ENCODE measurements around the gene PSMB10.

PSMB10 gene

DNA sequence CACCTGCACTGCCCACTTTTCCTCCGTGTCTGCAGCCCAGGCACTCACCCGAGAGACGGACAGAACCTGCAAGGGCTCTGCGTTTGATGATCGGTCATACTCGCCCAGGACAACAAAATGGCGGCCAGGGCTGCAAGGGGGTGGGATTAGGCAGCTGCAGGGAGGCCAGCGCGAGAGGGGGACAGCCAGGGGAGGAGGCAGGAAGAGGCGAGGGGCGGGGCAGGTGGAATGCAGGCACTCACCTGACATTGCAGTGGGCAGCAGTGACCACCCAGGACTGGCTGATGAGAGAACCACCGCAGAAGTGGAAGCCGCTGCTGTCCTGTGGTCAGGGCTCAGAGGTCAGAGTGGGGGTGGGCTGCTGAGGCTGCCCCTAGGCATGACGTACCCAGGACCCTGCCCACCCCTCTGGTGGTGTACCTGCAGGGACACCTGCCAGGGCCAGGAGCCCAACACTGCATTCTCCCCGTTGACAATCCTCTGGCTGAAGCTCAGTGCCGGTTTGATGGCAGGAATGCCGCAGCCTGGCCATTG lies 5.9 kb downstream of the PSMB10 start:
- in situ Hi-C loops (cut with HindIII; ENCODE audit: low sequenced_read_pairs) = no loop called here

DNA sequence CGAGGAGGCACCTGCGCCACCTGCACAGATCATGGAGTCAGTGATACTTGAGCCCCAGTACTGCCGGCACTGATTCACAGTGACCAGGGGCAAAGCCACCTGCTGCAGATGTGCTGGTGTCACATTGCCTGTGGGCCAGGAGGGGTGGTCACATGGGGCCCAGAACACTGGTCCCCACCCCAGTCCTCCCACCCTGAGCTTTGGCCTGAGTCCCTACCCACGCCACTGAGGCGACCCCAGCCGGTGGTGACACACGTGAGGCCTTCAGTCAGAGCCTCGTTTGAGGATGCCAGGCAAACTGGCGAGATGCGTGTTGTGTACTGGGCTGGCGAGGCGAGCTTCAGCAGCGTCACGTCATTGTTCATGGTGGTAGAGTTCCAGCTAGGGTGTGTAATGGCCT lies 6.5 kb downstream of the PSMB10 start:
- in situ Hi-C loops (cut with HindIII; ENCODE audit: low sequenced_read_pairs) = no loop called here
- no peak overlapping the region for H3K4me3 ChIP-seq (ENCODE audit: low read depth, low read length)
- no peak for DNase-seq (ENCODE audit: low read depth, low spot score)
- TF ChIP-seq, protein P1, sequence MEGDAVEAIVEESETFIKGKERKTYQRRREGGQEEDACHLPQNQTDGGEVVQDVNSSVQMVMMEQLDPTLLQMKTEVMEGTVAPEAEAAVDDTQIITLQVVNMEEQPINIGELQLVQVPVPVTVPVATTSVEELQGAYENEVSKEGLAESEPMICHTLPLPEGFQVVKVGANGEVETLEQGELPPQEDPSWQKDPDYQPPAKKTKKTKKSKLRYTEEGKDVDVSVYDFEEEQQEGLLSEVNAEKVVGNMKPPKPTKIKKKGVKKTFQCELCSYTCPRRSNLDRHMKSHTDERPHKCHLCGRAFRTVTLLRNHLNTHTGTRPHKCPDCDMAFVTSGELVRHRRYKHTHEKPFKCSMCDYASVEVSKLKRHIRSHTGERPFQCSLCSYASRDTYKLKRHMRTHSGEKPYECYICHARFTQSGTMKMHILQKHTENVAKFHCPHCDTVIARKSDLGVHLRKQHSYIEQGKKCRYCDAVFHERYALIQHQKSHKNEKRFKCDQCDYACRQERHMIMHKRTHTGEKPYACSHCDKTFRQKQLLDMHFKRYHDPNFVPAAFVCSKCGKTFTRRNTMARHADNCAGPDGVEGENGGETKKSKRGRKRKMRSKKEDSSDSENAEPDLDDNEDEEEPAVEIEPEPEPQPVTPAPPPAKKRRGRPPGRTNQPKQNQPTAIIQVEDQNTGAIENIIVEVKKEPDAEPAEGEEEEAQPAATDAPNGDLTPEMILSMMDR (IDR thresholded peaks at IDR 0.05; ENCODE audit: low read depth, low read length) = no peak

More for the DNA sequence above, 5.9 kb downstream of the PSMB10 start:
- DNase-seq (ENCODE audit: low read depth, low spot score) = no peak
- no peak overlapping the region for H3K4me3 ChIP-seq (ENCODE audit: low read depth, low read length)
- TF ChIP-seq, protein P1 (IDR thresholded peaks at IDR 0.05; ENCODE audit: low read depth, low read length) = no peak

DNA sequence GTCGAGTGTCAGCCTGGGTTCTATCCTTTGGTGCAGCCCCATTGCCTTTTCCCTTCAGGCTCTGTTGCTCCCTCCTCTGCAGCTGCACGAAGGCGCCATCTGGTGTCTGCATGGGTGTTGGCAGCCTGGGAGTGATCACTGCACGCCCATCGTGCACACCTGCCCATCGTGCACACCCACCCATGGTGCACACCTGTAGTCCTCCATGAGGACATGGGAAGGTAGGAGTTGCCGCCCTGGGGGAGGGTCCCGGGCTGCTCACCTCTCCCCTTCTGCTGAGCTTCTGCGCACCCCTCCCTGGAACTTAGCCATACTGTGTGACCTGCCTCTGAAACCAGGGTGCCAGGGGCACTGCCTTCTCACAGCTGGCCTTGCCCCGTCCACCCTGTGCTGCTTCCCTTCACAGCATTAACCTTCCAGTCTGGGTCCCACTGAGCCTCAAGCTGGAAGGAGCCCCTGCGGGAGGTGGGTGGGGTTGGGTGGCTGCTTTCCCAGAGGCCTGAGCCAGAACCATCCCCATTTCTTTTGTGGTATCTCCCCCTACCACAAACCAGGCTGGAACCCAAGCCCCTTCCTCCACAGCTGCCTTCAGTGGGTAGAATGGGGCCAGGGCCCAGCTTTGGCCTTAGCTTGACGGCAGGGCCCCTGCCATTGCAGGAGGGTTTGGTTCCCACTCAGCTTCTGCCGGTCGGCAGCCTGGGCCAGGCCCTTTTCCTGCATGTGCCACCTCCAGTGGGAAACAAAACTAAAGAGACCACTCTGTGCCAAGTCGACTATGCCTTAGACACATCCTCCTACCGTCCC lies 7.9 kb downstream of the PSMB10 start:
- TF ChIP-seq, protein P1 (IDR thresholded peaks at IDR 0.05; ENCODE audit: low read depth, low read length) = peak; percentile 96
- in situ Hi-C loops (cut with HindIII; ENCODE audit: low sequenced_read_pairs) = no loop called here
- DNase-seq (ENCODE audit: low read depth, low spot score) = peak; percentile 42
- no peak overlapping the region for H3K4me3 ChIP-seq (ENCODE audit: low read depth, low read length)

DNA sequence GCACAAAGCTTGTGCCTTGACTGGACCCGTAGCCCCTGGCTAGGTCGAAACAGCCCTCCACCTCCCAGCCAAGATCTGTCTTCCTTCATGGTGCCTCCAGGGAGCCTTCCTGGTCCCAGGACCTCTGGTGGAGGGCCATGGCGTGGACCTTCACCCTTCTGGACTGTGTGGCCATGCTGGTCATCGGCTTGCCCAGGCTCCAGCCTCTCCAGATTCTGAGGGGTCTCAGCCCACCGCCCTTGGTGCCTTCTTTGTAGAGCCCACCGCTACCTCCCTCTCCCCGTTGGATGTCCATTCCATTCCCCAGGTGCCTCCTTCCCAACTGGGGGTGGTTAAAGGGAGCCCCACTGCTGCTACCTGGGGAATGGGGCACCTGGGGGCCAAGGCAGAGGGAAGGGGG lies 8.5 kb downstream of the PSMB10 start:
- no peak overlapping the region for H3K4me3 ChIP-seq (ENCODE audit: low read depth, low read length)
- in situ Hi-C loops (cut with HindIII; ENCODE audit: low sequenced_read_pairs) = no loop called here
- TF ChIP-seq, protein P1 (IDR thresholded peaks at IDR 0.05; ENCODE audit: low read depth, low read length) = no peak
- DNase-seq (ENCODE audit: low read depth, low spot score) = no peak

DNA sequence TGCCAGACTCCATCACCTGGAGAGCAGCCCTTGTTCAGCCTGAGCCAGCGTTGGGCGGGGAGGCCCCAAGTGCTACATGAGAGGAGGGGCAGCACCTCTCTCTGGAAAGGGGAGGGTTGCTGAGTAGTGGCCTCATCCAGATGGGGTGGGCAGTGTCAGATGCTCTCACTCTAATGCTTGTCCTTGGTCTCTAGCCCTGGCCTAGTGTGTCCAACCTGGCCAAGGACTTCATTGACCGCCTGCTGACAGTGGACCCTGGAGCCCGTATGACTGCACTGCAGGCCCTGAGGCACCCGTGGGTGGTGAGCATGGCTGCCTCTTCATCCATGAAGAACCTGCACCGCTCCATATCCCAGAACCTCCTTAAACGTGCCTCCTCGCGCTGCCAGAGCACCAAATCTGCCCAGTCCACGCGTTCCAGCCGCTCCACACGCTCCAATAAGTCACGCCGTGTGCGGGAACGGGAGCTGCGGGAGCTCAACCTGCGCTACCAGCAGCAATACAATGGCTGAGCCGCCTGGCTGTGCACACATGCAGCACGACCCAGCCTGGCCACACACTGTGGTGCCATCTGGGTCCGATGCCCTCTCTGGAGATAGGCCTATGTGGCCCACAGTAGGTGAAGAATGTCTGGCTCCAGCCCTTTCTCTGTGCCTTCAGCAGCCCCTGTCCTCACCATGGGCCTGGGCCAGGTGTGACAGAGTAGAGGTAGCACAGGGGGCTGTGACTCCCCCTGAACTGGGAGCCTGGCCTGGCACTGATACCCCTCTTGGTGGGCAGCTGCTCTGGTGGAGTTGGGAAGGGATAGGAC lies 9.3 kb downstream of the PSMB10 start:
- H3K4me3 ChIP-seq (ENCODE audit: low read depth, low read length) = no peak overlapping the region
- in situ Hi-C loops (cut with HindIII; ENCODE audit: low sequenced_read_pairs) = no loop called here
- TF ChIP-seq, protein P1 (IDR thresholded peaks at IDR 0.05; ENCODE audit: low read depth, low read length) = no peak
- DNase-seq (ENCODE audit: low read depth, low spot score) = no peak

DNA sequence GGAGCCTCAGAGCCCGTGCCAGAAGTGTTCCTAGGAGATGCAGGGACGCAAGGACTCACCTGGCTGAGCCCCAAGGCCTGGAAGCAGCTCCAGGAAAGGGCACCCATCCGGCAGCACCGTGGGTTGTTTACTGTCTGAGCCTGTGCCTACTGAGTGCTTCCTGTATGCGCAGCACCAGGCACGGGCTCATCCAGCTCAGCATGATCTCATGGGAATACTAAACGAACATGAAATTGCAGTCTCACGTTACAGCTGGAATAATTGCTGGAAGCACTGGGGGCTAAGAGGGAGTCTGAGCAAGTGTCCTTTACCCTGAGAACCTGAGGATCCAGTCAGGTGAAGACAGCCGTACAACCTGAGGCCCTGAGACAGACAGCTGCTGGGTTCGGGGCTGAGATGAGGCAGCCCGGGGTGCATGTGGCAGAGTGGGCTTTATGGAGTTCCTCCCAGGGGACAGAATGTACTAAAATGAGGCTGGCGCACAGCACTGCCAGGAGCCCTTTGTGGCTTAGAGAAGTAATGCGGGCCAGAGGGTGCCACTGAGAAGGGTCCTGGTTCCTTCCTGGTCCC lies 10.4 kb downstream of the PSMB10 start:
- in situ Hi-C loops (cut with HindIII; ENCODE audit: low sequenced_read_pairs) = no loop called here
- H3K4me3 ChIP-seq (ENCODE audit: low read depth, low read length) = no peak overlapping the region
- TF ChIP-seq, protein P1 (IDR thresholded peaks at IDR 0.05; ENCODE audit: low read depth, low read length) = no peak
- peak; percentile 27 for DNase-seq (ENCODE audit: low read depth, low spot score)

Data from astrocyte of the spinal cord (primary cell).